Spleen (tissue), 11 donors: ENCODE data around the gene FAM193A. TPM values are rescaled to one million over a fixed set of nuclear protein-coding genes. Genes with fewer than 3 reads are reported as not detected.

Experiments
- DNase-seq: peaks from one replicate; pipeline ENCODE4 v3.0.0-alpha.2; 2020
- H3K27ac ChIP-seq, 8 donors: fragments of 200-600 bp; sonication (generic) in 7 of 8; 1 replicate in 4 of 8; 2 replicates in 4 of 8; pipeline versions ENCODE4 v1.5.0 to v1.8.0; 2016 to 2021; ENCODE audit warnings: inconsistent platforms in 4 of 8, mild to moderate bottlenecking in 4 of 8, moderate library complexity in 1 of 8
- H3K27me3 ChIP-seq, 7 donors: fragments of 200-600 bp; sonication (generic) in 6 of 7; replicated peaks in 1 of 7; 1 replicate in 4 of 7; 2 replicates in 3 of 7; pipeline versions ENCODE4 v1.5.0 to v1.8.0; 2016 to 2021; ENCODE audit warnings: inconsistent platforms in 3 of 7, mild to moderate bottlenecking in 1 of 7
- H3K36me3 ChIP-seq, 6 donors: fragments of 200-600 bp; sonication (generic) in 5 of 6; 1 replicate in 4 of 6; 2 replicates in 2 of 6; pipeline versions ENCODE4 v1.5.0 to v1.8.0; 2016 to 2021; ENCODE audit warnings: inconsistent platforms in 2 of 6
- H3K4me1 ChIP-seq, 6 donors: fragments of 200-600 bp; sonication (generic) in 5 of 6; 1 replicate in 3 of 6; 2 replicates in 3 of 6; pipeline versions ENCODE4 v1.5.0 to v1.8.0; 2016 to 2021; ENCODE audit warnings: inconsistent platforms in 3 of 6
- H3K4me3 ChIP-seq, 8 donors: fragments of 200-600 bp; sonication (generic) in 7 of 8; 1 replicate in 4 of 8; 2 replicates in 4 of 8; pipeline versions ENCODE4 v1.5.0 to v1.8.0; 2016 to 2021; ENCODE audit warnings: inconsistent platforms in 4 of 8, mild to moderate bottlenecking in 4 of 8, moderate library complexity in 2 of 8
- H3K9me3 ChIP-seq, 8 donors: fragments of 200-600 bp; sonication (generic) in 7 of 8; 1 replicate in 4 of 8; 2 replicates in 4 of 8; pipeline versions ENCODE4 v1.5.0 to v1.8.0; 2016 to 2021; ENCODE audit warnings: inconsistent platforms in 4 of 8
- CTCF ChIP-seq, 11 experiments: fragments of 200-600 bp in 7 of 11; fragments of 450-650 bp in 4 of 11; sonication (generic) in 4 of 11; IDR thresholded peaks in 8 of 11; conservative IDR thresholded peaks in 3 of 11; 1 replicate in 7 of 11; 2 replicates in 4 of 11; pipeline versions ENCODE4 v1.4.0 to v1.8.0; 2016 to 2021; ENCODE audit warnings: antibody characterized with exemption in 11 of 11, inconsistent platforms in 4 of 11, mild to moderate bottlenecking in 1 of 11
- POLR2A ChIP-seq, 3 donors: fragments of 450-650 bp; IDR thresholded peaks; one replicate each; pipeline ENCODE4 v1.5.1; 2017; ENCODE audit warnings: antibody characterized with exemption in 3 of 3, mild to moderate bottlenecking in 1 of 3
- POLR2AphosphoS5 ChIP-seq, 3 donors: sonication (generic); formaldehyde crosslinking; IDR thresholded peaks; one replicate each; pipeline ENCODE4 v1.5.1; 2017; ENCODE audit warnings: antibody characterized with exemption in 3 of 3
- WGBS, 5 donors: extraction: QIAGEN DNeasy Blood & Tissue Kit in 3 of 5; methylation state at CpG; one replicate each; pipeline versions ENCODE4 v1.1.5 to v1.1.7; 2013 to 2018; 5-methylcytosine and 5-hydroxymethylcytosine counted together
- intact Hi-C: fragments of 100-400 bp; cut with DNase I; formaldehyde crosslinking; loops from one replicate; pipeline ENCODE4 v1.15.0; 2023; ENCODE audit warnings: low total_unique reads
- polyA plus RNA-seq, 3 donors: library from polyadenylated mRNA; stranded (reverse); fragments of 200-250 nt; gene quantifications; one replicate each; pipeline ENCODE4 v1.2.1, GENCODE V29; 2013
- total RNA-seq, 7 donors: library from RNA; depleted of rRNA in 3 of 7; stranded (reverse); fragments of >200 nt in 3 of 7; fragmentation: NEBNext Ultra II Directional in 4 of 7; extraction: Animal tissue kit (Norgen Biotek cat#: 25700) in 4 of 7; gene quantifications; one replicate each; pipeline versions ENCODE4 v1.1.0 to v1.2.1, GENCODE V29; 2016 to 2021
- donor health status: healthy with polysubstance abuse.
- donor health status: DM: no; HTN: no; CAD: no; lungs with moderate emphysema.
- donor health status: DM: no; HTN: no; CAD: no.
- donor health status: Bipolar disorder and iron deficiency.
- donor health status: healthy.
- donor health status: DM: no; HTN: no; CAD: no.
- donor health status: DM: yes; HTN: yes; CAD: no.

Gene FAM193A
- total and polyA plus RNA-seq, 10 donors: 6.2 to 37.7 (median 31.6) TPM

GRCh38 chr4:2684486-2684885, 148.0 kb downstream of the FAM193A start:
- H3K9me3 ChIP-seq: no peaks in the 10 kb centered on the region
- no peak overlapping the region for H3K27ac ChIP-seq
- no peak overlapping the region for H3K4me3 ChIP-seq
- DNase-seq: no peak
- no peaks in the 10 kb centered on the region for H3K27me3 ChIP-seq
- peaks cover 0 to 2% (median under 1%) of the 10 kb centered on the region in 6 donors for H3K4me1 ChIP-seq
- intact Hi-C loops: no loop called here
- WGBS, 5 donors: 93 to 98% (median 97%) methylated on average over 9 of the region's 9 CpGs
- TF ChIP-seq CTCF (IDR thresholded peaks at IDR 0.05 in 8 of 11, conservative IDR thresholded peaks at IDR 0.05 in 3 of 11) (no peak), POLR2A (IDR thresholded peaks at IDR 0.05) (no peak), POLR2AphosphoS5 (IDR thresholded peaks at IDR 0.05) (no peak)
- H3K36me3 ChIP-seq: peaks cover 0 to 99% (median 35%) of the 10 kb centered on the region in 6 donors

GRCh38 chr4:2685541-2685940, 149.1 kb downstream of the FAM193A start:
- DNase-seq: no peak
- Histone ChIP-seq H3K27me3 (no peaks in the 10 kb centered on the region), H3K4me3 (no peak overlapping the region), H3K9me3 (no peaks in the 10 kb centered on the region), H3K36me3 (peaks cover 0 to 99% (median 43%) of the 10 kb centered on the region in 6 donors), H3K4me1 (peaks cover 0 to 12% (median 9%) of the 10 kb centered on the region in 6 donors), H3K27ac (no peak overlapping the region)
- TF ChIP-seq POLR2A (IDR thresholded peaks at IDR 0.05) (no peak), POLR2AphosphoS5 (IDR thresholded peaks at IDR 0.05) (no peak), CTCF (IDR thresholded peaks at IDR 0.05 in 8 of 11, conservative IDR thresholded peaks at IDR 0.05 in 3 of 11) (no peak)
- 93 to 98% (median 97%) methylated on average over 8 of the region's 8 CpGs for WGBS, 5 donors
- intact Hi-C loops: no loop called here

- H3K36me3 ChIP-seq: peaks cover 0 to 99% (median 54%) of the 10 kb centered on the region in 6 donors
- 91 to 95% (median 94%) methylated on average over 13 of the region's 13 CpGs for WGBS, 5 donors
- TF ChIP-seq POLR2A (IDR thresholded peaks at IDR 0.05) (no peak), POLR2AphosphoS5 (IDR thresholded peaks at IDR 0.05) (no peak), CTCF (IDR thresholded peaks at IDR 0.05 in 8 of 11, conservative IDR thresholded peaks at IDR 0.05 in 3 of 11) (no peak)
- no peak overlapping the region for H3K27ac ChIP-seq
- H3K27me3 ChIP-seq: no peaks in the 10 kb centered on the region
- DNase-seq: no peak
- no peak overlapping the region for H3K4me3 ChIP-seq
- H3K4me1 ChIP-seq: peaks cover 0 to 23% (median 10%) of the 10 kb centered on the region in 6 donors
- H3K9me3 ChIP-seq: no peaks in the 10 kb centered on the region
- intact Hi-C loops: no loop called here
Measured at GRCh38 chr4:2686379-2687265, 150.2 kb downstream of the FAM193A start.

- Histone ChIP-seq H3K36me3 (peaks cover 0 to 100% (median 66%) of the 10 kb centered on the region in 6 donors), H3K4me1 (peaks cover 0 to 34% (median 13%) of the 10 kb centered on the region in 6 donors), H3K9me3 (no peaks in the 10 kb centered on the region), H3K27ac (no peak overlapping the region), H3K27me3 (no peaks in the 10 kb centered on the region), H3K4me3 (no peak overlapping the region)
- intact Hi-C loops: no loop called here
- no peak for DNase-seq
- WGBS, 5 donors: 94 to 98% (median 96%) methylated on average over 11 of the region's 11 CpGs
- TF ChIP-seq POLR2AphosphoS5 (IDR thresholded peaks at IDR 0.05) (no peak), CTCF (IDR thresholded peaks at IDR 0.05 in 8 of 11, conservative IDR thresholded peaks at IDR 0.05 in 3 of 11) (no peak), POLR2A (IDR thresholded peaks at IDR 0.05) (no peak)
Measured at GRCh38 chr4:2688281-2688680, 151.8 kb downstream of the FAM193A start.
